K562 (cell line): Measurements from ENCODE around the gene C16orf78. TPM values are rescaled to one million over a fixed set of nuclear protein-coding genes. Genes with fewer than 3 reads are reported as not detected.

Experiments used
- ATAC-seq: fragments of 200-7000 bp; cut with Tn5 transposase; 3 replicates; pipeline ENCODE4 v1.9.1; 2020; ENCODE audit warnings: moderate library complexity
- BruUV-seq: library from RNA; stranded (reverse); fragments of 400-500 nt; replicated peaks from 2 replicates; lab custom pipeline; 2021; lab: Mats Ljungman, UMichigan
- CTCF ChIA-PET: fragments of 300-600 bp; formaldehyde crosslinking; extraction: SDS; loops from one replicate; lab custom pipeline; 2021; ENCODE audit warnings: low intra/inter-chr PET ratio; lab: Yijun Ruan, JAX
- POLR2A ChIA-PET: fragments of 300-600, 350-650 bp; sonication (Branson Sonifier 250); formaldehyde crosslinking; extraction: SDS; loops from one replicate; lab custom pipeline; 2021; ENCODE audit warnings: antibody characterized with exemption, inconsistent platforms; lab: Yijun Ruan, JAX
- DNase-seq, 4 experiments: peaks; one replicate each; pipeline versions ENCODE4 v3.0.0 to v3.0.0-alpha.2; 2011 to 2018; ENCODE audit warnings: low spot score in 3 of 4, mixed read lengths in 3 of 4; ENCODE audit errors: extremely low read depth in 1 of 4
- FAIRE-seq: peaks from 2 replicates; lab custom pipeline; 2011; peaks lifted over from hg19 to GRCh38; lab: Jason Lieb, UNC
- H2AFZ ChIP-seq: 2 replicates; pipeline ENCODE4 v1.6.0; 2011; ENCODE audit warnings: low read depth, low read length, control low read depth, inconsistent platforms
- H3K27ac ChIP-seq: fragments of 200-600 bp; 3 replicates; pipeline ENCODE4 v1.8.0; 2011; ENCODE audit warnings: low read depth, mild to moderate bottlenecking, control low read depth, inconsistent platforms, low read length, moderate library complexity, mixed read lengths; ENCODE audit errors: extremely low read depth
- H3K27me3 ChIP-seq, 2 experiments: fragments of 300-600 bp in 1 of 2; 2 replicates in 1 of 2; 3 replicates in 1 of 2; pipeline versions ENCODE4 v1.6.0 to v1.8.0; 2011; ENCODE audit warnings: inconsistent platforms in 2 of 2, low read length in 2 of 2, mild to moderate bottlenecking in 1 of 2, mixed read lengths in 1 of 2, moderate library complexity in 1 of 2; ENCODE audit not compliant: control insufficient read depth in 2 of 2, insufficient read depth in 2 of 2
- H3K36me3 ChIP-seq: fragments of 300-600 bp; 3 replicates; pipeline ENCODE4 v1.8.0; 2011; ENCODE audit warnings: mild to moderate bottlenecking, low read length, inconsistent platforms; ENCODE audit not compliant: control insufficient read depth, insufficient read depth
- H3K4me1 ChIP-seq, 2 experiments: fragments of 200-600 bp in 1 of 2; replicated peaks in 1 of 2; 2 replicates in 1 of 2; 3 replicates in 1 of 2; pipeline versions ENCODE4 v1.5.1 to v1.8.0; 2011; ENCODE audit warnings: inconsistent platforms in 2 of 2, low read length in 2 of 2, mild to moderate bottlenecking in 1 of 2, mixed read lengths in 1 of 2, moderate library complexity in 1 of 2; ENCODE audit not compliant: control insufficient read depth in 2 of 2, insufficient read depth in 2 of 2
- H3K4me2 ChIP-seq: 2 replicates; pipeline ENCODE4 v1.6.1; 2011; ENCODE audit warnings: low read length, control low read depth, inconsistent platforms, mixed read lengths; ENCODE audit not compliant: insufficient read depth
- H3K4me3 ChIP-seq: fragments of 200-600 bp; sonication (generic), shearing (Covaris generic); 2 replicates; pipeline ENCODE4 v1.5.1; 2016; ENCODE audit warnings: control low read depth, inconsistent platforms
- H3K79me2 ChIP-seq: fragments of 200-600 bp; 3 replicates; pipeline ENCODE4 v1.8.0; 2011; ENCODE audit warnings: low read length, inconsistent platforms; ENCODE audit not compliant: control insufficient read depth, insufficient read depth
- H3K9ac ChIP-seq, 2 experiments: 2 replicates each; pipeline versions ENCODE4 v1.6.0 to v1.6.1; 2011; ENCODE audit warnings: low read depth in 2 of 2, low read length in 2 of 2, control low read depth in 1 of 2, inconsistent platforms in 1 of 2, mild to moderate bottlenecking in 1 of 2, mixed read lengths in 1 of 2; ENCODE audit not compliant: insufficient read depth in 1 of 2
- H3K9me1 ChIP-seq: one replicate; pipeline ENCODE4 v1.6.0; 2011; ENCODE audit warnings: inconsistent platforms, mild to moderate bottlenecking, low read length, moderate library complexity; ENCODE audit not compliant: control insufficient read depth, insufficient read depth
- H3K9me3 ChIP-seq: replicated peaks from 2 replicates; pipeline ENCODE4 v1.5.1; 2011; ENCODE audit warnings: low read depth, low read length, inconsistent platforms; ENCODE audit not compliant: control insufficient read depth, insufficient read depth
- H4K20me1 ChIP-seq: replicated peaks from 2 replicates; pipeline ENCODE4 v1.6.1; 2011; ENCODE audit warnings: low read length, inconsistent platforms, mixed read lengths; ENCODE audit not compliant: control insufficient read depth, insufficient read depth
- DEAF1 ChIP-seq: fragments of 450-650 bp; formaldehyde crosslinking; IDR thresholded peaks from 2 replicates; pipeline ENCODE4 v1.4.0; 2020; ENCODE audit warnings: mild to moderate bottlenecking, moderate library complexity
- NR3C1 ChIP-seq: sonication (generic); formaldehyde crosslinking; IDR thresholded peaks from 2 replicates; pipeline ENCODE4 v1.8.1; 2022; ENCODE audit warnings: missing genetic modification reagents
- NRF1 ChIP-seq, 2 experiments: fragments of 450-650 bp; IDR thresholded peaks in 1 of 2; conservative IDR thresholded peaks in 1 of 2; 2 replicates each; pipeline ENCODE4 v1.6.1; 2014; ENCODE audit warnings: mild to moderate bottlenecking in 2 of 2
- RAD21 ChIP-seq, 2 experiments: fragments of 250-450 bp in 1 of 2; fragments of 450-650 bp in 1 of 2; sonication (Bioruptor Pico) in 1 of 2; formaldehyde crosslinking in 1 of 2; IDR thresholded peaks in 1 of 2; conservative IDR thresholded peaks in 1 of 2; 2 replicates each; pipeline versions ENCODE4 v1.4.0 to v1.8.0; 2020 to 2022; ENCODE audit warnings: mild to moderate bottlenecking in 2 of 2, moderate library complexity in 1 of 2
- RBM39 ChIP-seq: fragments of 200-400 bp; formaldehyde crosslinking; optimal IDR thresholded peaks from 2 replicates; pipeline ENCODE3; 2018; ENCODE audit warnings: low read depth, low read length
- REST ChIP-seq, 2 experiments: fragments of 450-650 bp; formaldehyde crosslinking in 1 of 2; IDR thresholded peaks; 2 replicates each; pipeline versions ENCODE4 v1.4.0 to v1.6.1; 2014 to 2020; ENCODE audit warnings: mild to moderate bottlenecking in 2 of 2, borderline replicate concordance in 1 of 2, low read depth in 1 of 2
- SMC3 ChIP-seq: conservative IDR thresholded peaks from 2 replicates; pipeline ENCODE4 v1.6.1; 2011; ENCODE audit warnings: low read depth, low read length, improper control_type of control experiment; ENCODE audit not compliant: insufficient read depth
- ZBTB1 ChIP-seq: sonication (generic); formaldehyde crosslinking; IDR thresholded peaks from 2 replicates; pipeline ENCODE4 v1.8.1; 2023; ENCODE audit warnings: missing genetic modification reagents, low read depth, mild to moderate bottlenecking, borderline replicate concordance
- ZNF133 ChIP-seq: fragments of 250-450 bp; sonication (Bioruptor Pico); IDR thresholded peaks from 2 replicates; pipeline ENCODE4 v1.4.0; 2020; ENCODE audit warnings: mild to moderate bottlenecking
- ZNF589 ChIP-seq: fragments of 200-800 bp; sonication (Bioruptor generic); IDR thresholded peaks from 2 replicates; pipeline ENCODE4 v1.6.1; 2016; ENCODE audit warnings: low read depth, missing genetic modification characterization, missing compliant biosample characterization
- ZNF764 ChIP-seq: fragments of 250-450 bp; sonication (Bioruptor Pico); IDR thresholded peaks from 2 replicates; pipeline ENCODE4 v1.4.0; 2020; ENCODE audit warnings: low read depth, mild to moderate bottlenecking, moderate library complexity
- WGBS: fragments of 100-300 bp; shearing (Covaris generic); methylation state at CpG from one replicate; pipeline ENCODE4 v1.1.6; 2016; ENCODE audit warnings: low coverage, mixed read lengths; ENCODE audit not compliant: insufficient coverage; ENCODE audit errors: missing lambda C conversion rate; 5-methylcytosine and 5-hydroxymethylcytosine counted together
- in situ Hi-C: fragments of 300-500 bp; cut with MboI; formaldehyde crosslinking; loops from 4 replicates; pipeline ENCODE4 v1.15.0; 2018; ENCODE audit warnings: inconsistent platforms, mixed read lengths
- intact Hi-C: fragments of 100-400 bp; cut with micrococcal nuclease; formaldehyde crosslinking; loops from 2 replicates; pipeline ENCODE4 v1.14.2; 2022
- polyA plus RNA-seq, 8 experiments: library from polyadenylated mRNA; depleted of rRNA in 4 of 8; stranded (reverse) in 5 of 8; unstranded in 3 of 8; fragments of >200 nt; fragmentation: Nextera tagmentation in 2 of 8; fragmentation: Illumina TruSeq in 1 of 8; extraction: Ambion mirVana in 2 of 8; extraction: Trizol in 1 of 8; gene quantifications; 2 replicates each; pipeline versions ENCODE4 v1.2.1 to v1.2.3, GENCODE V29; 2011 to 2014; ENCODE audit warnings: inconsistent platforms in 1 of 8, missing spikeins in 1 of 8
- total RNA-seq, 7 experiments: library from RNA; depleted of rRNA in 6 of 7; stranded (reverse); fragments of >200 nt in 6 of 7; fragmentation: Illumina TruSeq in 2 of 7; extraction: Trizol in 2 of 7; gene quantifications; 2 replicates each; pipeline versions ENCODE4 v1.2.1 to v1.2.3, GENCODE V29; 2011 to 2021; ENCODE audit warnings: low replicate concordance in 1 of 7

The C16orf78 gene
- total and polyA plus RNA-seq, 9 of the 15 experiments (the other 6 are each of a cell fraction or from before 2014, with no cell fraction given), result not detected

GRCh38 chr16:49407873-49408550 is 34.4 kb downstream of the C16orf78 start:
- DNase-seq (peak; percentile 65 to 76 (median 74)), ATAC-seq (peak; percentile 99), FAIRE-seq (peak; percentile 73)
- Histone ChIP-seq H3K9ac (no peak overlapping the region), H3K27me3 (no peaks in the 10 kb centered on the region; a peak in 1 of 5 replicates), H3K79me2 (no peaks in the 10 kb centered on the region), H3K27ac (no peak overlapping the region), H3K4me2 (no peak overlapping the region; the same call in 1 of the 2 replicates), H3K4me3 (no peak overlapping the region), H3K9me1 (no peaks in the 10 kb centered on the region), H3K4me1 (no peaks in the 10 kb centered on the region), H4K20me1 (no peaks in the 10 kb centered on the region), H2AFZ (0 out of 2 replicates have a peak overlapping the region, but pooled peaks have one; percentile 28), H3K36me3 (no peaks in the 10 kb centered on the region), H3K9me3 (no peaks in the 10 kb centered on the region)
- ChIA-PET POLR2A (no interaction called here), CTCF (interaction anchor here (1.2 to 2.3 kb wide), 2 partner anchors 185 to 514 kb away, joined by 6 to 8 read pairs; no protein-coding TSS in a partner anchor)
- under 1% methylated on average over 15 of the region's 17 CpGs for WGBS
- no TSS peak for BruUV-seq
- in situ Hi-C loops (no loop called here), intact Hi-C loops (loop anchor here (1.0 to 5.0 kb wide), 2 partner anchors 185 to 514 kb away; no protein-coding TSS in a partner anchor)
- TF ChIP-seq ZNF764 (CRISPR knock-in tag) (no peak), REST (IDR thresholded peaks at IDR 0.05; ENCODE audit: borderline replicate concordance) (peak; percentile 66; the same call in 1 of the 2 replicates), REST (CRISPR knock-in tag; IDR thresholded peaks at IDR 0.05; ENCODE audit: low read depth) (no peak), ZNF589 (CRISPR knock-in tag) (no peak), SMC3 (peak; percentile 74), RBM39 (no peak), ZBTB1 (CRISPR knock-in tag) (no peak), NRF1 (conservative IDR thresholded peaks at IDR 0.05 in 1 of 2, IDR thresholded peaks at IDR 0.05 in 1 of 2) (peak; percentile 38; a peak in 3 of 4 replicates), ZNF133 (no peak), RAD21 (CRISPR knock-in tag; conservative IDR thresholded peaks at IDR 0.05 in 1 of 2, IDR thresholded peaks at IDR 0.05 in 1 of 2) (peak; percentile 64 to 84), NR3C1 (CRISPR knock-in tag) (no peak), DEAF1 (0 out of 2 replicates have a peak, but pooled peaks have one; percentile 42)
